ENCODE measurements around the gene TYW5. TPM values are rescaled to one million over a fixed set of nuclear protein-coding genes. Genes with fewer than 3 reads are reported as not detected.

Gene TYW5
- total RNA-seq, 1 experiment from 2014 or later, result 14.2 TPM

DNA sequence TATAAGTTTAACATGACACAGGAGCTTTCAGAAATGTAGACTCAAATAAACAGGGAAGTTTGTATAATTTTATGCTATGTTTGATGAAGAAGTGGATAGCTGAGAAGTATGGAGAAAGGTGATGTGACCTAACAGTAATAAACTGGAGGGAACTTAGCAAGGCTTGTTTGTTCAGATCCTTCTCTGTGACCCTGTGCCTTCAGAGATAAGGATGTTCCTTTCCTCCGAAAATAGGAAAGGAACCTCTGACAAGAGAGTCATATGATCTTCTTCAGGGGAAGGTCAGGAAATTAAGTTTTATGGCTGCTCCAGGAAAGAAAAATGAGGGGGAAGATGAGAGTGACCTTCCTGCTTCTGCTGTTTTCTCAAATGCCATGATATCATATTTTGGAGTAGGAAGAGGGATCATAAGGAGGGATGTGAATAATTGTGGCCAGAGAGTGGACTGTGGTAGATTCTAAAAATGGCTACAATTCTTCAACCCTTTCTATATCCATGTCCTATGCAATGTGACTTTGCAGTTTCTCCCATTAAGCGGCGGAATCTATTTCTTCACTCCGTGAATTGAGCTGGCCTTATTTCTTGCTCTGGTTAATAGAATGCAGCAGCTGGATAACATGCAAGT is 52.7 kb downstream of the TYW5 start:
- H3K27ac Mint-ChIP-seq (ENCODE audit: unreplicated experiment), result no peak overlapping the region
- no peak overlapping the region for H3K4me3 Mint-ChIP-seq (ENCODE audit: low read depth, unreplicated experiment)
- no peaks in the 10 kb centered on the region for H3K36me3 Mint-ChIP-seq (ENCODE audit: insufficient read depth, unreplicated experiment)
- no peak for DNase-seq
- no peaks in the 10 kb centered on the region for H3K4me1 Mint-ChIP-seq (ENCODE audit: low read depth, unreplicated experiment)
- TF ChIP-seq, protein P1, sequence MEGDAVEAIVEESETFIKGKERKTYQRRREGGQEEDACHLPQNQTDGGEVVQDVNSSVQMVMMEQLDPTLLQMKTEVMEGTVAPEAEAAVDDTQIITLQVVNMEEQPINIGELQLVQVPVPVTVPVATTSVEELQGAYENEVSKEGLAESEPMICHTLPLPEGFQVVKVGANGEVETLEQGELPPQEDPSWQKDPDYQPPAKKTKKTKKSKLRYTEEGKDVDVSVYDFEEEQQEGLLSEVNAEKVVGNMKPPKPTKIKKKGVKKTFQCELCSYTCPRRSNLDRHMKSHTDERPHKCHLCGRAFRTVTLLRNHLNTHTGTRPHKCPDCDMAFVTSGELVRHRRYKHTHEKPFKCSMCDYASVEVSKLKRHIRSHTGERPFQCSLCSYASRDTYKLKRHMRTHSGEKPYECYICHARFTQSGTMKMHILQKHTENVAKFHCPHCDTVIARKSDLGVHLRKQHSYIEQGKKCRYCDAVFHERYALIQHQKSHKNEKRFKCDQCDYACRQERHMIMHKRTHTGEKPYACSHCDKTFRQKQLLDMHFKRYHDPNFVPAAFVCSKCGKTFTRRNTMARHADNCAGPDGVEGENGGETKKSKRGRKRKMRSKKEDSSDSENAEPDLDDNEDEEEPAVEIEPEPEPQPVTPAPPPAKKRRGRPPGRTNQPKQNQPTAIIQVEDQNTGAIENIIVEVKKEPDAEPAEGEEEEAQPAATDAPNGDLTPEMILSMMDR (IDR thresholded peaks at IDR 0.05; ENCODE audit: unreplicated experiment), result no peak
- no TSS peak for BruUV-seq (replicated peaks)
- no peaks in the 10 kb centered on the region for H3K9me3 Mint-ChIP-seq (ENCODE audit: low read depth, unreplicated experiment)
- CTCF ChIA-PET, result no interaction called here
- H3K27me3 Mint-ChIP-seq (ENCODE audit: unreplicated experiment), result peaks cover 43% of the 10 kb centered on the region
- intact Hi-C loops (cut with micrococcal nuclease; ENCODE audit: unreplicated experiment), result no loop called here

DNA sequence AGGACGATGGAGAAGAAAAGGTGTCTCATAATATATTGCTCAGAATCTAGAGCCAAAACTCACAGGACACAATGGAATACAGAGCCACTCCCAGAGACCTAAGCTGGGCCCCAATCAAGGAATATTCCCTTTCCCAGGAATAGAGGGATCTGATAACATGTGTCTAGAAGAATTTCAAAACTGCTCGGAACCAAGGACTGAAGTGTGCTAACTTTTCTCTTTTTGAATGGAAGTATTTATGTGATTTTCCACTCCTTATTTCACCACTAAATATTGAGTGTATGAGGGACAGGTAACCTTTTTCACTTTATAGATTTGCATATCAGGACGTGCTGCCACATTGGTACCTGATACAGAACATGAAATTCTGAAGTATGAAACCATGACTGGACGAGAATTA is 53.3 kb downstream of the TYW5 start:
- no peaks in the 10 kb centered on the region for H3K36me3 Mint-ChIP-seq (ENCODE audit: insufficient read depth, unreplicated experiment)
- no peaks in the 10 kb centered on the region for H3K9me3 Mint-ChIP-seq (ENCODE audit: low read depth, unreplicated experiment)
- no TSS peak for BruUV-seq (replicated peaks)
- no peak overlapping the region for H3K27ac Mint-ChIP-seq (ENCODE audit: unreplicated experiment)
- H3K4me3 Mint-ChIP-seq (ENCODE audit: low read depth, unreplicated experiment), result no peak overlapping the region
- DNase-seq, result no peak
- peaks cover 43% of the 10 kb centered on the region for H3K27me3 Mint-ChIP-seq (ENCODE audit: unreplicated experiment)
- TF ChIP-seq, protein P1 (IDR thresholded peaks at IDR 0.05; ENCODE audit: unreplicated experiment), result no peak
- CTCF ChIA-PET, result no interaction called here
- intact Hi-C loops (cut with micrococcal nuclease; ENCODE audit: unreplicated experiment), result no loop called here
- no peaks in the 10 kb centered on the region for H3K4me1 Mint-ChIP-seq (ENCODE audit: low read depth, unreplicated experiment)

- Mint-ChIP-seq H3K4me3 (ENCODE audit: low read depth, unreplicated experiment) (no peak overlapping the region), H3K36me3 (ENCODE audit: insufficient read depth, unreplicated experiment) (no peaks in the 10 kb centered on the region), H3K27ac (ENCODE audit: unreplicated experiment) (no peak overlapping the region), H3K27me3 (ENCODE audit: unreplicated experiment) (peaks cover 11% of the 10 kb centered on the region), H3K4me1 (ENCODE audit: low read depth, unreplicated experiment) (no peaks in the 10 kb centered on the region), H3K9me3 (ENCODE audit: low read depth, unreplicated experiment) (no peaks in the 10 kb centered on the region)
- CTCF ChIA-PET, result no interaction called here
- TF ChIP-seq, protein P1 (IDR thresholded peaks at IDR 0.05; ENCODE audit: unreplicated experiment), result no peak
- DNase-seq, result no peak
- no TSS peak for BruUV-seq (replicated peaks)
- intact Hi-C loops (cut with micrococcal nuclease; ENCODE audit: unreplicated experiment), result no loop called here
Measured at GRCh38 chr2:199896617-199897016, 58.7 kb downstream of the TYW5 start.

- no peaks in the 10 kb centered on the region for H3K36me3 Mint-ChIP-seq (ENCODE audit: insufficient read depth, unreplicated experiment)
- H3K9me3 Mint-ChIP-seq (ENCODE audit: low read depth, unreplicated experiment), result no peaks in the 10 kb centered on the region
- H3K4me1 Mint-ChIP-seq (ENCODE audit: low read depth, unreplicated experiment), result no peaks in the 10 kb centered on the region
- DNase-seq, result no peak
- CTCF ChIA-PET, result interaction anchor here (0.7 kb wide), 1 partner anchor 10 kb away, joined by 4 read pairs; no protein-coding TSS in a partner anchor
- BruUV-seq (replicated peaks), result no TSS peak
- no peak overlapping the region for H3K27ac Mint-ChIP-seq (ENCODE audit: unreplicated experiment)
- TF ChIP-seq, protein P1 (IDR thresholded peaks at IDR 0.05; ENCODE audit: unreplicated experiment), result no peak
- H3K4me3 Mint-ChIP-seq (ENCODE audit: low read depth, unreplicated experiment), result no peak overlapping the region
- H3K27me3 Mint-ChIP-seq (ENCODE audit: unreplicated experiment), result peaks cover 6% of the 10 kb centered on the region
- intact Hi-C loops (cut with micrococcal nuclease; ENCODE audit: unreplicated experiment), result no loop called here
Measured at GRCh38 chr2:199895406-199895805, 59.9 kb downstream of the TYW5 start.

Data from Calu3 (cell line).